Right lobe of liver (tissue), 4 donors: ENCODE data around the gene PEX11G.

Source experiments
- CTCF ChIP-seq, 4 donors: fragments of 200-600 bp in 3 of 4; fragments of 450-650 bp in 1 of 4; IDR thresholded peaks; one replicate each; pipeline versions ENCODE4 v1.5.1 to v1.8.0; 2016 to 2022; ENCODE audit warnings: antibody characterized with exemption in 4 of 4, mild to moderate bottlenecking in 2 of 4
- POLR2A ChIP-seq: fragments of 450-650 bp; IDR thresholded peaks from one replicate; pipeline ENCODE4 v1.6.1; 2017; ENCODE audit warnings: antibody characterized with exemption, mild to moderate bottlenecking
- donor health status: DM: no; HTN: no; CAD: no.
- donor health status: DM: no; HTN: no; CAD: no.
- donor health status: DM: no; HTN: yes; CAD: no.

GRCh38 chr19:7429638-7430282, 59.1 kb downstream of the PEX11G start:
- TF ChIP-seq CTCF (IDR thresholded peaks at IDR 0.05) (no peak), POLR2A (no peak)
